GM19397 (cell line): ENCODE measurements around the gene RUSC1.
A peak's percentile ranks its signal among the peaks of the same experiment; 100 is the strongest.

ENCODE experiments used
- ATAC-seq: cut with Tn5 transposase; IDR thresholded peaks from one replicate; pipeline ENCODE4 v1.9.1; 2021; ENCODE audit warnings: mild to moderate bottlenecking, moderate library complexity; ENCODE audit not compliant: unreplicated experiment

Gene RUSC1

DNA sequence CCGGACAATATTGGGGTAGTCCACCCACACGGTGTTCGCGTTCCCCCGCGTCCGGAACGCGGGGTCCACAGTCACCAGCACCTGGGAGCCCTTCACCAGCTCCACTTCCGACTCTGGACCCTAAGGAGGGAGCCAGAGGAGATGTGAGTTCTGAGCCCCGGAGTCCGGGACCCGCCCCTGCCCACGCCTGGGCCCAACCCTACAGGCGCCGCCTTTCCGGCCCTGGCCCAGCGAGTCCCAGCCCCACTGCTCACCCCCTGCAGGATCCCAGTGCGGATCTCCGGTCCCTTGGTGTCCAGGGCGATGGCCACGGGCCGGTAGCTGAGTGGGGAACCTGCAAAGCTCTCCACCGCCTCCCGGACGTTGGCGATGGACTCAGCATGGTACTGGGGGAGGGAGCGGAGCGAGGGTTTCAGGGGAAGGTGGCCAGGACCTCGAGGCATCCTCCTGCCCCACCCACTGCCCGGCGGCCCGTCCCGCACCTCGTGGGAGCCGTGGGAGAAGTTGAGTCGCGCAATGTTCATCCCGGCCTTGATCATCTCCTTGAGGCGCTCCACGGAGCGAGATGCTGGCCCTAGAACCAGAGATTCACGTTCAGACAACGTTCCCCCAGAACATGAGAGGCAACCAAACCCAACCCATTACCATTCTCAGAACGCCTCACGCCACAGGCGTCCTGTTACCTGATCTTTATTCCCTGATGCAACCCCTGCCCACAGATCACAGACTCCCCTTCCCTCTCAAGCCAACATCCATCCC is 25.3 kb upstream of the RUSC1 start:
- ATAC-seq = no peak

DNA sequence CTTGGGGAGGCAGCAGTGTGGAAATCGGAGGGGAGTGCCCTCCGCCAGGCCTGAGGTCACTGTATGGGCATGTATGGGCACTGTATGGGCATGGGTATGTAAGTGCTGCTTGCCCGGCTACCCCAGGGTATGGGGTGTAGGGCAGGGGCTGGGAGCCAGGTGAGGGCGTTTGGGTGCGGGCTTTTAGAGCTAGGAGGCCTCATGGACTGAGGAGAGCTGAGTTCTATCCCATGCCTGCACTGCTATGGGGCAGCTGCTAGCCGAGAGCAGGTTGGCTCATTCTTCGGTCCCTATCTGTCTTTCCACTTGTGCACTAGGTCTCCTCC is 24.8 kb upstream of the RUSC1 start:
- no peak for ATAC-seq

DNA sequence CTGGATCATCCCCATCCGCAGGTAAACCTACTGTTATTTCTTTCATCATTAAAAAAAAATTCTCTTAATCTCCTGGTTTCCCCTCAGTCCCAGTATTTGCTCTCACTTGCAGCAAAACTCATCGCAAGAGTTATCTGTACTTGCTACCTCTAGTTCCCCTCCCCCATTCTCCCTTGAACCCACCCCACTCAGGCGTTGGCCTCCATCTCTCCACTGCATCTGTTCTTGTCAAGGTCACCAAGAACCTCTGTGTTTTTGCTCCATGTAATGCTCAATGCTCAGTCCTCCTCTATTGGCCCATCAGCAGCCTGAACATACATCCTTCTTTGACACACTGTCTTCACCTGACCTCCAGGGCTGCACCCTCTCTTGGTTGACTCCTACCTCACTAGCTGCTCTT is 24.0 kb upstream of the RUSC1 start:
- no peak for ATAC-seq

DNA sequence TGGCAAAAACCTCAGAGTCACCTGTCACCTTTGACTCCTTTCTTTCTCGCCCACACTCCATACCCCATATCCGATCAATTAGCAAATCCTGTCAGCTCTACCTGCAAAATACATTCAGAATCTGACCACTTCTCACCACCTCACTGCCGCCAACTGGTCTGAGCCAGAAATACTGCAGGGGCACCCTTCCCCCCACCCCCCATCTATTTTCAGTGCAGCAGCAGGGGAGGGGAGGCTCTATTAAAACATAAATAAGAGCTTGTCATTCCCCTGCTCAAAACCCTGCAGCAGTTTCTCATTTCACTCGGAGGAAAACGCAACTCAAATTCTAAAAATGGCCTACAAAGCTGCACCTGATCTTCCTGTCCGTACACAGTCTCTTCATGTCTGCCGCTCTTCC is 23.3 kb upstream of the RUSC1 start:
- no peak for ATAC-seq

DNA sequence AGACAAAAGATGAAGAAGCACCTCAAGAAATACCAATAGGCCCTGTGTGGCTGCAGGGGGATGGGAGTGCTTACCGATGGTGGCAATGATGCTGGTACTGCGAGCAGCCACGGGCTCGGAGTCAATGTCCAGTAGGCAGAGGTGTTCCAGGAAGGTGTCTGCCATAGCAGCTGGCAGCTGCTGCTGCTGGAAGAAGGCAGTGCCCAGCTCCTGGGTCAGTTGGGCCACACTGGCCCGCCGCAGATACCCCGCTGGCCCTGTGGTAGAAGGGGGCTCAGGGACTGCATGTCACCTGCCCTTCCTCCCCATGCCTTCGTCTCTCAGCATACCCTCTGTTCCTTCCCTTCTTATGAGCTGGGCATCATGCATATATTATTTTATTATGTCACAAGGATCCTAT is 20.7 kb upstream of the RUSC1 start:
- ATAC-seq = no peak

DNA sequence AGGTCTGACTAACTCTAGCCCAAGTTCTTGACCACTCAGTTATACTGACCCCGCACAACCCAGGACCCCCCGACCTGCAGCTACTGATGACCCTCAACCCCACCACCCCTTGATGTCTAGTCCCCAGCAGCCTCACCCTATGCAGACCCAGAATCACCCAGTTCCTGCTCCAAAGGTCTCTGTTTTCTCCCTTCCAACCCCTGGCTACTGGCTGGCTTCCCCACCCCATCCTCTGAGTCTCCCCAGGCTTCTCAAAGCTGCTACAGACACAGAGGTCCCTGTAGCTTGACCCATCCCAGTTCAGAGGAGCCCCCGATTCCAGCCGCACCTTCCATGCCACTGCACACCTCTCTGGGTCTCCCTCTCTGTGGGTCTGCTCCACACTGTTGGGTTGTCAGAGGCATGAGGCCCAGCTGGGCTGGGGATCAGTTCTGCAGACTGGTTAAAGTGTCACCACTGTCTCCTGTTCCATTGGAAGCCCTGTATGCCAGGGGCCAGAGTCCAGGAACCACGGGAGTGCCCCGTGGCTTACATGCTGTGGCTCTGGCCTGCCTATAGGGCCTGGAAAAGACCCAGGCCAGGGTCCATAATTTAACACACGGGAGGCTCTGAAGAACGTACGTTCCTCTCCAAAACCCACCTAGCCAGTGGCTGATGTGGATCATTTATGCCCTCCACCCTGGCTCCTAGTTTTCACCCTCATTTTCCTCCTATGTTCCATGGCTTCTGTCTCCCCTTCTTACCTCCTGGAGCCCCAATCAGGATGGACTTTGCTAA is 20.0 kb upstream of the RUSC1 start:
- ATAC-seq = no peak

DNA sequence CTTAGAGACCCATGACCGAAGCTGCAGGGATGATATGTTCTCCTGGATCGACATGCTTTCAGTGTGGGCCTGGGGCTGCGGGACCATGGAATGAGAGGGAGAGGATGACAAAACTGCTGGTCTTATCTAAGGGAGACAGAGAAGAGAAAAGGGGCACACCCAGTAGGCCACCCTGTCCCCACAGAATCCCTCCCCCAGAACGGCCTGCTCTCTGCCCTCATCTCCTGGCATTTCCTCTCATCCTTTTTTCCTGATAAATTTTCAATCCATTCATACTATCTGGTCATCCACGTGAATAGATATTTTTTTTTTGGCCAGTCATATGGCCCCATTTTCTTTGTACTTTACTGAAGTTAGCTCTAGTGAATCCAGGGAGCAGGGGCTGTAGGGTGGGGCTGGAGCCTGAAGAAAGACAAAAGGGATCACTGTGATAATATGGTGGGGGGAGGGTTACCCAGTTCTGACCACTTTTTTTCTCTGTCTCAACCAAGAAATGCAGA is 19.3 kb upstream of the RUSC1 start, which contains the start of gene PKLR:
Gene PKLR, minus strand, starts transcription at position 97 of the 500 bp plus-strand sequence. Its CDS starts 43 bp downstream, at position 54.
- ATAC-seq = no peak

DNA sequence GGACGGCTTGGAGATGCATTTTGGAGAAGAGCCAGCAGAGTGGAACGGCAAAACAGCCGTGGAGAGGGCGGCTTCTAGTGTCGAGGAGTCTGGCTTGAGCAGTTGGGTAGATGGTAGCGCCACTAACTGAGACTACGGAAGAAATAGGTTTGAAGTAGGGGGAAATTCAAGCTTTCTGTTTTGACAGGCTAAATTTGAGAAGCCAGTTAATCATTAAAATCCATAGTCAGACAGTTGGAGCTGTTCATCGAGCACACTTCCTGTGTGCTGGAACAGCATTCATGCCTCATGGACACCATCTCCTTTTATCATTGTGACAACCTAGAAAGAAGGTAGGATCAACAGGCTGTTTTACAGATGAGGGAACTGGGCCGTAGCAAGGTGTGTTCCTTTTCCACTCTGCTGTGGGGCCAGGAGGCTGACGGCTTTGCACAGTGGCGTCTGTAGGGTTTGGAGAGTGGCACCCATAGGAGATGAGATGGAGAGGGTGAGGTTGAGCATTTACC is 16.1 kb upstream of the RUSC1 start:
- no peak for ATAC-seq

DNA sequence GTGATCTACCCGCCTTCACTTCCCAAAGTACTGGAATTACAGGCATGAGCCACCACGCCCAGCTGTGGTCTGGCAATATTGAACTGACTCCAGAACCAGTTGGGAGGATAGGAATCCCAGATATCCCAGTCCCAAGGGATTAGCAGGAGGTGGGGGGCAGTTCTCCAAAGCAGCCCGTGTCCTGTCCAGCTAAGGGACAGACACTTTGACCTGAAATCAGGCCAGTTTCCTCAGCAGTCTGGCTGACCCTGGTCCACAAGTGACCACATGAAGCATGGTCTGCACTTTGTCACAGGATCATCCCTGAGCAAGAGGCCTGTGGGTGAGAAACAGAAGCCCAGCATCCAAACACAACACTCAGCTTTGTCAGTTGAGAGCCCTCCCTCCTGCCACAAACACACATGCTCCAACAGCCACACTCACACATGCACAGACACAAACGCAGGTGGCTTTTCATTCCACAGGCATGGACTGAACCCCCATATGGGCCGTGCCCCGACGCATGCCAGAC is 14.8 kb upstream of the RUSC1 start:
- ATAC-seq = no peak

DNA sequence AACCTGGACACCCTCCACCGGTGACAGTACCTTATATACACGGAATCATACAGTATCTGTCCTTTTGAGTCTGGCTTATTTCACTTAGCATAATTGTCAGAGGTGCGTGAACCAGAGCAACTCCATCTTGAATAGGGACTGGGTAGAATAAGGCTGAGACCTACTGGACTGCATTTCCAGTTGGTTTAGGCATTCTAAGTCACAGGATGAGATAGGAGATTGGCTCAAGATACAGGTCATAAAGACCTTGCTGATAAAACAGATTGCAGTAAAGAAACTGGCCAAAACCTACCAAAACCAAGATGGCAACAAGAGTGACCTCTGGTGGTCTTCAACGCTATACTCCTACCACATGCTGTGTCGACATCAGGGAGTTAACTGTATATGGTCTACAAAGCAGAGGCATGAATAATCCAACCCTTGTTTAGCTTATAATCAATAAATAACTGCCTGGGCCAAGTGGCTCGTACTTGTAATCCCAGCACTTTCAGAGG is 13.4 kb upstream of the RUSC1 start:
- ATAC-seq = no peak

DNA sequence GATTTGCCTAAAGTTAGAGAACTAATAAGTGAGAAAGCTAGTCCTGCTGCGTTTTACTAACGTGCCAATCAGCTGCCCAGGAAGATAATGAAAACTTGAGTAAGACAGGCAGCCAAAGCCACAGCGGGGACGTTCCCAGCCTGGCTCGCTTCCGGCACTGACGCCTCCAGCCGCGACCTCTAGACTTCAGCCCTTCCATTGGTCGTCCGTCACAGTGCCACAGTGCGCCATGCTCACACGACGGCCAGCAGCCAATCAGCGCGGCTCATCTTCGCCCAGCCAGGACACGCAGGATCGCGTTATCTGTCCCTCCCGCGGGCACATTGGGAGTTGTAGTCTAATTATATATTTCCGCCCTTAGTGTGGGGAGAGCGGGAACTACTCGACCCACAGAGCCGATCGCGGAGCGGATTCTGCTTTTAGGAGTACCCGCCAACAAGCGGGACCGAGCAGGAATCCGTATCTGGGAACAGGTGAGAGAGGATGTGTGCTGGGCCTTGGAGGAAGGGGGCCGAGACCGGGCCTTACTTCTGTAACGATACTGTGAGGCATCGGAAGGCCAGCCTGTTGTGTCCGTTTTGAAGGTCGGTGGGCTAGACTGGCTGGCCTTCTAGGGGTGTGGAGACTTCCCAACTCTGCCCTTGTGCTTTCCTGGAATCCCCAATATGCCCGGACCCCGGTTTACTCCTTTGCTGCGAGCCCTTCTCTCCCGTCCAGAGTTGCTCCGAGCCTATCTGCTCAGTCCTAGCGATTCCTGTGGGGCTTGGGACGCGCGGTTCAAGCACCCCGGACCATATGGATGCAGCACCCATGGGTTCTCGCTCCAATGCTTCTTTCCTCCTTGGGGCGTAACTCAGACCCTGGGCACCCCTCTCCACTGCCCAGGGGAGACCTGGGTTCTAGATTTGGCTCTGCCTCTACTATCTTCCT is 11.9 kb upstream of the RUSC1 start, which contains the start of gene FDPS:
Gene FDPS, plus strand, starts transcription at position 374 of the 930 bp plus-strand sequence. CDS start 924 bp downstream, outside the sequence.
- peak; percentile 92 for ATAC-seq

DNA sequence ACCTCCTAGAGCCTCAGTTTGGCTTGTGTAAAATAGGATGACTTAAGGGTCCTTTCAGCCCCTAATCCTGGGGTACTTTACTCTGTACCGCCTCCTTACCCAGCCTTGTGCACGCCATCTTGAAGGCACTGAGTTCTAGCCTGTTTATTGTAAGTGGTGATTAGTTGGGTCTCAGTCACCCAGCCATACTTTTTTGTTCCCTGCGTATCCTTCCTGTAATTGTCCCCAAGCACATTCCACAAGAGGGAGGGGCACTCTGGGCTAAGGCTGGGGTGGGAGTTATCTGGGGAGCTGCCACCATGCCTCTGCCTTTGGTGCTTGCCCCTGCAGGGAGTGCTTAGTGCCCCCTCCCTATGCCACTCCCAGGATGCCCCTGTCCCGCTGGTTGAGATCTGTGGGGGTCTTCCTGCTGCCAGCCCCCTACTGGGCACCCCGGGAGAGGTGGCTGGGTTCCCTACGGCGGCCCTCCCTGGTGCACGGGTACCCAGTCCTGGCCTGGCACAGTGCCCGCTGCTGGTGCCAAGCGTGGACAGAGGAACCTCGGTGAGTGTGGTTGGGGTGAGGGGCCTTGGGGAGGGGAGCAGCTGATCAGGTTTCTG is 11.2 kb upstream of the RUSC1 start:
- ATAC-seq = no peak

DNA sequence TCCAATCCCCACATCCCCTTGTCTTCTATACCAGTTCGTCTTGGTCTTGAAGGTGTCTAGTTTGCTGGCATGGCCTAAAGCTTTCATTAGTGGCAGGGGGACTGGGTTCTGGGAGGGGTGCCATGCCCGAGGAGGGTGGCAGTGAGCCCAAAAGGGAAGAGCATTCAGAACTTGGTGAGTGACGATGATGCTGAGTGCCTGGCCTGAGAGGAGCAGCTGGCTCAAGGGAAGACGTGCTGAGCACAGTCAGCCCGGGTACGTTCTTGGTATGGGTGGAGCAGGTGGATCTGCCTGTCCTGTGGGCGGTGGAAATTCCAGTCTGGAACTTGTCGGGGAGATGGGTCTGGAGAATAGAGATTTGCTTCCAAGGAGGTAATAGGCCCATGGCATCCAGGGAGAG is 7.4 kb upstream of the RUSC1 start:
- ATAC-seq = no peak

DNA sequence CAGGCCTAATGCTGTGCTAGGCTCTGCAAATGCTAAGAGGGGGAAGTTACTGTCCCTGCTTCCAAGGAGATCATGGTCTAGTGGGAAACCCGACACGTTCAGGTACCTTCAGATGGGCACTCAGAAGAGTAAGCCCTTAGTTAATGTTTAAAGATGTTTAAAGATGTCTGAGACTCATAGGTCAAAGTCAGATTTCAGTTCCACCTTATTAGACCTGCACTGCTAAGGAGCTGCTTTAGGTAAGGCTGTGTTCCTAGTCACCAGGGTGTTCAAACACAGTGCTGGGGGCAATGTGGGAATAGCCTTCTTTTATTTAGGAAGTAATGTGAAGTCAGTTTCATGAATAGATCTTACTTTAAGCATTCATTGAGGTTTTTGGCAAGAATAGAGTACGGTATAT is 3.8 kb upstream of the RUSC1 start:
- ATAC-seq = no peak

DNA sequence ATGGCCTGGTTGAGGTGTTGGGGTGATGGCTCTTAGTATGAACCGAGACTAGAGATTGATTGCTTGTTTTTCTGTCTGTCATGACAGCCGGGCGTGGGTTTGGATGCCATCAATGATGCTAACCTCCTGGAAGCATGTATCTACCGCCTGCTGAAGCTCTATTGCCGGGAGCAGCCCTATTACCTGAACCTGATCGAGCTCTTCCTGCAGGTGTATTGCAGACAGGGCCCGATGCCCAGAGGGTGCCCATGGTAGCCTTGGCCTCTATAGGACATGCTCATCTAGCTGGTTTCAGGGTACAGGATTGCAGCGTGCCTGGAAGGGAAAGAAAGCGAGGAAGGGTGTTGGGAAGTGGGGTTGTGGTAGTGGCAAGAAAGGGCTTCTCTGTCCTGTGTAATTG is 2.6 kb upstream of the RUSC1 start:
- no peak for ATAC-seq

DNA sequence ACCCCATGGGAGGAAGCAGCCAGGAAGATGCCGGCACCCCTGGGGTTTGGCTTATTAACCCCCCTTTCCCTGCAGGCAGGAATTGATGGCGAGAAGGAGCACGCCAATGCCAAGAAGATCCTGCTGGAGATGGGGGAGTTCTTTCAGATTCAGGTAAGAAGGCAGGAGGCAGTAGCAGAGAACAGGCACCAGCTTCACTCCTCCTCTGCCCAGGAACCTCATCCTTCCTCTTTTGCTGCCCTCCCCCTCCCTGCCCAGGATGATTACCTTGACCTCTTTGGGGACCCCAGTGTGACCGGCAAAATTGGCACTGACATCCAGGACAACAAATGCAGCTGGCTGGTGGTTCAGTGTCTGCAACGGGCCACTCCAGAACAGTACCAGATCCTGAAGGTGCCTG is 1.2 kb upstream of the RUSC1 start:
- ATAC-seq = no peak

DNA sequence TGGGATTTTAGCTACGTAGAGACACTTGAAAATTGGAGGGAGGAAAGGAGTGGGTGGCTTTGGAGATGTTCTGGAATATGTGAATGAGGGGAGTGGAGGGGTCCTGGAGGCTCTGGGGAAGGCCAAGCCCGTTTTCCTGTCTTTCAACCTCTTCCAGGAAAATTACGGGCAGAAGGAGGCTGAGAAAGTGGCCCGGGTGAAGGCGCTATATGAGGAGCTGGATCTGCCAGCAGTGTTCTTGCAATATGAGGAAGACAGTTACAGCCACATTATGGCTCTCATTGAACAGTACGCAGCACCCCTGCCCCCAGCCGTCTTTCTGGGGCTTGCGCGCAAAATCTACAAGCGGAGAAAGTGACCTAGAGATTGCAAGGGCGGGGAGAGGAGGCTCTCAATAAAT is 442 bp upstream of the RUSC1 start:
- ATAC-seq = no peak

DNA sequence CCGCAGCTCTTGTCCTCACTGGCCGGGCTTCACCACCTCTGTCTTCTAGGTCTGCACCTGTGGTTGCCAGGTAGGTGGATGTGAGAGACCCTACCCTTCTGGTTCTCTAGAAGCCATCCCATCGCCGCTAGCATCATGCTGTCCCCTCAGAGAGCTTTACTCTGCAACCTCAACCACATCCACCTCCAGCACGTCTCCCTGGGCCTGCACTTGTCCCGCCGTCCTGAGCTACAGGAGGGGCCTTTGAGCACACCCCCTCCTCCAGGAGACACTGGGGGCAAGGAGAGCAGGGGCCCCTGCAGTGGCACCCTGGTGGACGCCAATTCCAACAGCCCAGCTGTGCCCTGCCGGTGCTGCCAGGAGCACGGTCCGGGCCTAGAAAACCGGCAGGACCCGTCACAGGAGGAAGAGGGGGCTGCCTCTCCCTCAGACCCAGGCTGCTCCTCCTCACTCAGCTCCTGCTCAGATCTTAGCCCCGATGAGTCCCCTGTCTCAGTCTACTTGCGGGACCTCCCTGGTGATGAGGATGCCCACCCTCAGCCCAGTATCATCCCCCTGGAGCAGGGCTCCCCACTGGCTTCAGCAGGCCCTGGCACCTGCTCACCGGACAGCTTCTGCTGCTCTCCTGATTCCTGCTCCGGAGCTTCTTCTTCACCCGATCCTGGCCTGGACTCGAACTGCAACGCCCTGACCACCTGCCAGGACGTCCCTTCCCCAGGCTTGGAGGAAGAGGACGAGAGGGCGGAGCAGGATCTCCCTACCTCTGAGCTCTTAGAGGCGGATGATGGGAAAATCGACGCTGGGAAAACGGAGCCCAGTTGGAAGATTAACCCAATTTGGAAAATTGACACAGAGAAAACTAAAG is 1.2 kb downstream of the RUSC1 start:
- ATAC-seq = no peak

DNA sequence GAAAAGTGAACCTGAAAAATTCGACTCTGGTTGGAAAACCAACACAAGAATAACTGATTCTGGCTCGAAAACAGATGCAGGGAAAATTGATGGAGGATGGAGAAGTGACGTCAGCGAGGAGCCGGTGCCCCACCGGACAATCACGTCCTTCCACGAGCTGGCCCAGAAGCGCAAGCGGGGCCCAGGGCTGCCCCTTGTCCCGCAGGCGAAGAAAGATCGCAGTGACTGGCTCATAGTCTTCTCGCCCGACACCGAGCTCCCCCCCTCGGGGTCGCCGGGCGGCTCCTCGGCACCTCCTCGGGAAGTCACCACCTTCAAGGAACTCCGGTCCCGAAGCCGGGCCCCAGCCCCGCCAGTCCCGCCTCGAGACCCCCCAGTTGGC is 1.9 kb downstream of the RUSC1 start:
- no peak for ATAC-seq
